T-helper 2 cell treated with Interferon-gamma antibody and Interleukin-4, amounts not matched to agents 5 μg/mL and 100 μg/mL, for 36 hours (primary cell): Measurements from ENCODE around the gene SLFN5.
"Not testable (repeated sequence)": the region's sequence is repeated elsewhere in the genome, so short reads cannot be mapped to it uniquely, and the experiment has no call there.

Source experiments
- DNase-seq: peaks from one replicate; pipeline ENCODE4 v3.0.0; 2021; ENCODE audit warnings: low spot score
- H3K27ac Mint-ChIP-seq: one replicate; pipeline ENCODE4 v1.8.0; 2021; ENCODE audit warnings: mild to moderate bottlenecking, mixed read lengths
- H3K27me3 Mint-ChIP-seq: one replicate; pipeline ENCODE4 v1.8.0; 2021; ENCODE audit warnings: low read depth, mixed read lengths
- H3K36me3 Mint-ChIP-seq: one replicate; pipeline ENCODE4 v1.8.0; 2021; ENCODE audit warnings: low read depth, mixed read lengths
- H3K4me1 Mint-ChIP-seq: one replicate; pipeline ENCODE4 v1.8.0; 2021; ENCODE audit warnings: low read depth, mixed read lengths
- H3K4me3 Mint-ChIP-seq: one replicate; pipeline ENCODE4 v1.8.0; 2022; ENCODE audit warnings: mild to moderate bottlenecking, moderate library complexity, mixed read lengths
- H3K9me3 Mint-ChIP-seq: one replicate; pipeline ENCODE4 v1.8.0; 2021; ENCODE audit warnings: mixed read lengths

The SLFN5 gene

DNA sequence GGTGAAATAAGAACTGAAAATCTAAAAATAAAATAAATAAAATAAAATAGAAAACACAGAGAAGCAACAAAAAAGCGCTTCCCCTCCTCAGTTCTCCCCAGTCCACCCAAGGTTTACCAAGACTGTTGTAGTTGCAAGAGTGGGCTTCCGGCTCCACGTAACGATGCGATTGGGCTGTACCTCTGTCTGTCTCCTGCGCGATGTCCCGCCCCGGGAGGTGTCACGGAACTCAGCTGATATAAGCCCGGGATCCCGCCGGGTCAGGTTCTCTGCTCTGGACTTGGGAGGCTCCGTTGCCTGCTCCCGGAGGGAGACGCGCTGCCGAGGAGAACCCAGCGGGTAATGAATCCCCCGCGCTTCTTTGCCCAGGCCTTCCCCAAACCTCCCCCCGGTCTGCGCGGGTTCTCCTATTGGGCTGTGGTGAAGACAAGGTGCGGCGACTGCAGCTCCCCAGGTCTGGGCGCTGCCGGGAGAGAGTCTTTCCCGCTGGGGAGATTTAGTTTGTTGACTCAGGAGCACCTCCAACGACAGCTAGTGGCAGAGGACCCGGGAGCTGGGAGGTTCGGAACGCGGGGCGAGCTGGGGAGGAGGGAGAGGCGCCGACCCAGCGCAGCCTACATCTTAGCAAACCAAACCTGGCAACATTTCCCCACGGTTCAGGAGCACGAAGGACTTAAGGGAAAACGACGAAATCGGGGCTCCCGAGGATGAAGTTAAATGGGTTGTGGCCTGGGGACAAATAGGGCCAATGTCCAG is at the start of gene SLFN5:
SLFN5 (plus strand) TSS at position 268 of the 756 bp plus-strand sequence. CDS start 15,619 bp downstream, outside the sequence.
- Mint-ChIP-seq H3K9me3 (peaks cover 3% of the 10 kb centered on the region), H3K4me1 (peaks cover 56% of the 10 kb centered on the region), H3K27ac (peak within 1 kb of the TSS; percentile 98), H3K4me3 (peak within 1 kb of the TSS; percentile 95), H3K27me3 (peaks cover 3% of the 10 kb centered on the region), H3K36me3 (peaks cover 67% of the 10 kb centered on the region)
- peak; percentile 89 for DNase-seq

DNA sequence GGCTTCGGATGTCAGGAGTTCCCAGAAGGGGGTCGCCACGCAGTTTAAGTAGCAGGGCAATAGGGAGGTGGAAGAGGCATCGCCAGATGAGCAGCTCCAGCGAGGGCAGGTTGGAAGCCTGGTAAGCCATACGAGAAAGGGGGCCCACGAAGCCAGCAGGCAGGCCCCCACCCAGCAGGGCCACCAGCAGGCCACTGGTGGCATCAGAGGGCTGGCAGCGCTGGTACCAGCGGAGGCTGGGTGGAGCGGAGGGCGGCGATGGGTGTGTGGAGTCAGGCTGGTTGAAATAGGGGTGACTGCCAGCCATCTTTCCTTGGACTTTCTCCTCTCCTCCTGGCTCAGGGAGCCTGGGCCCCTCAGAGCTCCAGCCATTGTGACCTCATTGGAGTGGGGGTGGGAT is 48.9 kb upstream of the SLFN5 start, which contains the start of gene SLC35G3:
SLC35G3 (minus strand) TSS at position 393 of the 400 bp plus-strand sequence; CDS start at position 307, 86 bp downstream.
- peaks cover 17% of the 10 kb centered on the region for H3K9me3 Mint-ChIP-seq
- not testable (repeated sequence) for DNase-seq, H3K27ac Mint-ChIP-seq, H3K4me3 Mint-ChIP-seq, H3K27me3 Mint-ChIP-seq, H3K36me3 Mint-ChIP-seq
- peaks cover 13% of the 10 kb centered on the region for H3K4me1 Mint-ChIP-seq

DNA sequence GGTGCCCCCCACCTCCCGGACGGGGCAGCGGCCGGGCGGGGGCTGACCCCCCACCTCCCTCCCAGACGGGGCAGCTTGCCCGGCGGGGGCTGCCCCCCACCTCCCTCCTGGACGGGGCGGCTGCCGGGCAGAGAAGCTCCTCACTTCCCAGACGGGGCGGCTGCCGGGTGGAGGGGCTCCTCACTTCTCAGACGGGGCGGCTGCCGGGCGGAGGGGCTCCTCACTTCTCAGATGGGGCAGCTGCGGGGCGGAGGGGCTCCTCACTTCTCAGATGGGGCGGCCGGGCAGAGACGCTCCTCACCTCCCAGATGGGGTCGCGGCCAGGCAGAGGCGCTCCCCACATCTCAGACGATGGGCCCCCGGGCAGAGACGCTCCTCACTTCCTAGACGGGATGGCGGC is 47.8 kb upstream of the SLFN5 start:
- H3K4me3 Mint-ChIP-seq, H3K4me1 Mint-ChIP-seq, H3K36me3 Mint-ChIP-seq, DNase-seq, H3K27me3 Mint-ChIP-seq, H3K27ac Mint-ChIP-seq: not testable (repeated sequence)
- H3K9me3 Mint-ChIP-seq, result peaks cover 28% of the 10 kb centered on the region

DNA sequence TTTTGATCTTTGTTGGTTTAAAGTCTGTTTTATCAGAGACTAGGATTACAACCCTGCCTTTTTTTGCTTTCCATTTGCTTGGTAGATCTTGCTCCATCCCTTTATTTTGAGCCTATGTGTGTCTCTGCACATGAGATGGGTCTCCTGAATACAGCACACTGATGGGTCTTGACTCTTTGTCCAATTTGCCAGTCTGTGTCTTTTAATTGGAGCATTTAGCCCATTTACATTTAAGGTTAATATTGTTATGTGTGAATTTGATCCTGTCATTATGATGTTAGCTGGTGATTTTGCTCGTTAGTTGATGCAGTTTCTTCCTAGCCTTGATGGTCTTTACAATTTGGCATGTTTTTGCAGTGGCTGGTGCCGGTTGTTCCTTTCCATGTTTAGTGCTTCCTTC is 40.3 kb upstream of the SLFN5 start:
- Mint-ChIP-seq H3K9me3 (peaks cover 62% of the 10 kb centered on the region), H3K36me3 (peaks cover 14% of the 10 kb centered on the region), H3K27me3 (peaks cover 17% of the 10 kb centered on the region)
- not testable (repeated sequence) for H3K4me3 Mint-ChIP-seq, DNase-seq, H3K4me1 Mint-ChIP-seq, H3K27ac Mint-ChIP-seq

DNA sequence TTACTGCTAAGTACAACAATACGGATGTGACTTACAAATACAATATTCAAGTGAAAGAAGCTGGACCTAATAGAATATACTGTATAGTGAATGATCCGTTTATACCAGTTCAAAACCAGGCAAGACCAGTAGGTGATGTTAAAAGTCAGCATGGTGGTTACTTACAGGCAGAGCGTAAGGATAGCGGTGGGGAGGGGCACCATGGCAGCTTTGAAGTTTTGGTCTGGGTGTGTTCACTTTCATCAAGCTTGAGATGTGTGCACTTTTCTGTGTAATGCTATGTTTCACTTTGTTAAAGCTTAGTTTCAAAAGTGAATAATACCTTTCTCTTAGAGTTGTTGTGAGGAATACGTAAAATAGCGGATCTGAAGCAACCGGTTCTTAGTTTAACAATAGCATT is 32.1 kb upstream of the SLFN5 start:
- Mint-ChIP-seq H3K27me3 (peaks cover 9% of the 10 kb centered on the region), H3K4me1 (peaks cover 61% of the 10 kb centered on the region), H3K9me3 (peaks cover 34% of the 10 kb centered on the region), H3K4me3 (no peak overlapping the region), H3K36me3 (peaks cover 23% of the 10 kb centered on the region), H3K27ac (peak overlapping the region; percentile 6)
- no peak for DNase-seq

DNA sequence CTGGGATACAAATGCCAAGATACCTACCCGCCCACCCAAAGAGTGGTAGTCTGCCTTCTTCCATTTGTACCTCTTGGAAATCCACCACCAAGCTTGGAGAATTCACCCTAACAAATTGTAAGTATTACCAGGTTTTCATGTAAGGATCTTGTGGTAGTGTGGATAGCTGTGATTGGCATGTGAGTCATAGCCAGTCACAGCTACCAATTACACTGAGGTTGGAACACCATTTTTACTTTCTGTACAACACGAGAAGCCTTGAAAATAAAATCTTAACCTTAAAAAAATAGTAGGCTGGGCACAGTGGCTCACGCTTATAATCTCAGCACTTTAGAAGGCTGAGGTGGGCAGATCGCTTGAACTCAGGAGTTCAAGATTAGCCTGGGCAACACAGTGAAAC is 30.2 kb upstream of the SLFN5 start:
- H3K27me3 Mint-ChIP-seq, result peaks cover under 1% of the 10 kb centered on the region
- peaks cover 68% of the 10 kb centered on the region for H3K4me1 Mint-ChIP-seq
- H3K27ac Mint-ChIP-seq, result peak overlapping the region; percentile 97
- no peak for DNase-seq
- H3K9me3 Mint-ChIP-seq, result peaks cover 26% of the 10 kb centered on the region
- H3K36me3 Mint-ChIP-seq, result peaks cover 24% of the 10 kb centered on the region
- peak overlapping the region; percentile 77 for H3K4me3 Mint-ChIP-seq

DNA sequence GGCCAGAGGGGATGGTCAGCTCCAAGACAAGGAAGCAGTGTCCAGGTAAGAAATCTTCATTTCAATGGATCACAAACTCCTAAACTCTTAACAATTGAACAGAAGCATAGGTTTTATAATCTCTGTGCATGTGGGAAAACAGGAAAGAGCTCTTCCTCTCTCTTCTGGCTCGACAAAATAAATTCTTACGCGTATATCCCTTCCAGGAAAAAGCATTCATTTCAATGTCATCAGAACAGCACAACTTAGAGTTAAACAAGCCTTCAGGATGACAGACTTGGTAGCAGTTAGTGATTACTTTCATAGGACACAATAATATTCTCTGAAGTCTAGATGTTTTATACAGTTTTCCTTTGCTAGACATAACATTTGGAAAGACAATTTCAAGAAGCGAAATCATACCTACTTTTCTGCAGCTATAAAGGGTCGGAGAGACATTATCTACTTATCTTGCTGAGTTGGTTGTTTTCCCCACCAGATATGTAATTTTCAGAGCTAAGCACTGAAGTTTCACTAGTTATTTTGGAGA is 29.4 kb upstream of the SLFN5 start:
- Mint-ChIP-seq H3K9me3 (peaks cover 23% of the 10 kb centered on the region), H3K4me1 (peaks cover 73% of the 10 kb centered on the region), H3K27me3 (no peaks in the 10 kb centered on the region), H3K4me3 (peak overlapping the region; percentile 77), H3K27ac (peak overlapping the region; percentile 97), H3K36me3 (peaks cover 27% of the 10 kb centered on the region)
- no peak for DNase-seq

DNA sequence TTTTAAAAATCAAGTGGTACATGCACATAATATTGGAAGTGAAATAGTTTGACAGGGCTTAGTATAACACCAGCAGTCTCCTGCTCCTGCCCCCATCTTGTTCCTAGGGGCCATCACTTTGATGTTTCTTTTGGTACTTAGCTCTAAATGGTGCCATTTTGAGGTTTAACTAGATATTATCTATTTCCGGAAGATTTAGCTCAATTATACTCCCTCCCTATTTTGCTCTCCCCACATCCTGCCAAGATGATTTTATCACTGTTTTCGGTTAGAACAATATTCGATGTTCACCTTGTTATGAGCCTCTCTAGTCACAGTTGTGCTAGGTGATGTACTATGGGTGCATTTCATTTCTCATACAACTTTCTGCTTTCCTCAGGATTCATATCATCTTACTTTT is 28.7 kb upstream of the SLFN5 start:
- peaks cover 32% of the 10 kb centered on the region for H3K36me3 Mint-ChIP-seq
- peak; percentile 63 for DNase-seq
- H3K9me3 Mint-ChIP-seq, result peaks cover 23% of the 10 kb centered on the region
- H3K4me1 Mint-ChIP-seq, result peaks cover 76% of the 10 kb centered on the region
- H3K27ac Mint-ChIP-seq, result peak overlapping the region; percentile 97
- H3K4me3 Mint-ChIP-seq, result peak overlapping the region; percentile 77
- H3K27me3 Mint-ChIP-seq, result no peaks in the 10 kb centered on the region

DNA sequence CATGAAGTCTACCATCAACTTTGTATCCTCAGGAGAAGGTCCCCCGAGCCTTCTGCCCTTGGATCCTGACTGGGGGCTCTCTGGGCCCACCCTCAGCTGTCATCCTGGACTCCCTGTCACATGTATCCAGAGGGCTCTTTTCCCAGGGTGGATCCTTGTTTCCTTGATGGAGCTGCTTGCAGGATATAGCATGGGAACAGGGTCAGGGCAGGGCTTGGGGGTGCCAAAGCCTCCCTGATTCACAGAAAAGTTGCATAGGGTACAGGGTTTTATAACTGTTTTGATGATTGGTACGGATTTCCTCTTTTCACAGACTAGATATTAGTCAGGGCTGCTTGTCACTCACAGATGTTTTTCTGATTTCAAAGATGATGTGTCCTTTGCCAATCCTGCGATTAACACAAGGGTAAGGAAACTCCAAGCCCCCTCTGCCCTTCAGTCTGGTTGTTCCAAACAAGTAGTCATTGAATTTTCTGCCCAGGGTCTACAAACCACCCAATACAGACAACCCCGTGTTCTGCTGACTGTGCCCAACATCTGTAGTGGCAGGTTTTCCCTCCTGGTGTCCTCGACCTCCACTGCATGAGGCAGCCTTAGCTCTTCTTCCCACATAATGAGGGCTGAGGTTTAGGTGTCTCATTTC is 28.1 kb upstream of the SLFN5 start:
- peak overlapping the region; percentile 97 for H3K27ac Mint-ChIP-seq
- peaks cover 79% of the 10 kb centered on the region for H3K4me1 Mint-ChIP-seq
- peaks cover 18% of the 10 kb centered on the region for H3K9me3 Mint-ChIP-seq
- H3K4me3 Mint-ChIP-seq, result peak overlapping the region; percentile 77
- DNase-seq, result peak; percentile 43
- H3K36me3 Mint-ChIP-seq, result peaks cover 29% of the 10 kb centered on the region
- H3K27me3 Mint-ChIP-seq, result no peaks in the 10 kb centered on the region

DNA sequence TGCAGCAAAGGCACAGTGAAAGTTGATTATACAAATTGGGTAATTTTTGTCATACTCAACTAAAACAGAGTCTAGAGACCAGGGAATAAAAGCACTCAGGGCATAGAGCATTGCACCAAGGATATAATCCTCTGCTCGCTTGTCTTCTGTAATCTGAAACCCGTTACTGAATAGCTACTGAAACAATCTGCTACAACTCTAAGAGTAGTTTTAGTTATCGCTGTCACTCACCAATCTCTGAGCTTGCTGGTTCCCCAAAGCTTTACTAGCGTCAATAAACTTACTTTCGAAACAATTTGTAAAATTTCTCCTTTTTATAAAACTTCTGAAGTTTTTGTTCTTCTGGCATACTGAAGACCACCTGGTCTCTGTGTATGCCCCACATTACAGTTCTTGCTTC is 25.8 kb upstream of the SLFN5 start:
- H3K9me3 Mint-ChIP-seq, result peaks cover 15% of the 10 kb centered on the region
- H3K36me3 Mint-ChIP-seq, result peaks cover 27% of the 10 kb centered on the region
- no peak for DNase-seq
- H3K27me3 Mint-ChIP-seq, result no peaks in the 10 kb centered on the region
- peak overlapping the region; percentile 32 for H3K27ac Mint-ChIP-seq
- peaks cover 74% of the 10 kb centered on the region for H3K4me1 Mint-ChIP-seq
- peak overlapping the region; percentile 21 for H3K4me3 Mint-ChIP-seq

DNA sequence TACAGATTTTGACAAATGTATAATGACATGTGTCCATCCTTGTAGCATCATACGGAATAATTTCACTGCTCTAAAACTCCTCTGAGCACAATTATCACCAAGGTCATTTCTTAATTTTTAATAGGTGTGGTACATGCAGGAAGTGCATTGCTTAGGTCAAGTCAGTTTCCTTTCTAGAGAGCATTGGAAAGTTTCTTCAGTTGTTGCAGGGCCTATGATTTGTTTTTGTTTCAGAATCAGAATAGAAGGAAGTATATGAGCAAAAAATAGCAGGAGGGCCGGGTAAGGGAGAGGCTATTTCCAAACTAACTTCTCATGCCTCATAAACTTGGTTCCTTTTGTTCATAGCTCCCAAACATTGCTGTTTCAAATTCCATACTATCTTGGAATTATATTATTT is 24.0 kb upstream of the SLFN5 start:
- Mint-ChIP-seq H3K4me3 (peak overlapping the region; percentile 75), H3K36me3 (peaks cover 32% of the 10 kb centered on the region), H3K4me1 (peaks cover 56% of the 10 kb centered on the region), H3K27me3 (no peaks in the 10 kb centered on the region), H3K27ac (peak overlapping the region; percentile 93), H3K9me3 (peaks cover 24% of the 10 kb centered on the region)
- no peak for DNase-seq

DNA sequence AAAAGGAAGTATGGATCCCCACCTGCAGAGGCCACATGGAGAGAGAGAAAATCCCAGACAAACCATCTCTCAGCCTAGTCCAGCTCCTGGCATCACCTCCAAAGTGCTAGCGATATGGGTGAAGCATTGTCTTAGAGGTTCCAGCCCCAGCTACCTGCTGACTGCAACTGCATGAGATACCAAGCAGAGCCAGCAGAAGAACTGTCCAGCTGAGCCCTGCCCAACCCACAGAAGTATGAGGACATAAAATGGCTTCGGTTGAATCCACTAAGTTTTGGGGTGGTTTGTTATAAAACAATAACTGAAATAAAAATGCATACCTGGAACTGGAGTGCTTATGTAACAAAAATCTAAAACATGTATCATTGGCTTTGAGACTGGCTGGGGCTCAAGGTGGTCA is 20.4 kb upstream of the SLFN5 start:
- H3K4me1 Mint-ChIP-seq, result peaks cover 33% of the 10 kb centered on the region
- DNase-seq, result no peak
- H3K9me3 Mint-ChIP-seq, result peaks cover 33% of the 10 kb centered on the region
- no peak overlapping the region for H3K4me3 Mint-ChIP-seq
- no peaks in the 10 kb centered on the region for H3K27me3 Mint-ChIP-seq
- H3K27ac Mint-ChIP-seq, result no peak overlapping the region
- peaks cover 39% of the 10 kb centered on the region for H3K36me3 Mint-ChIP-seq

DNA sequence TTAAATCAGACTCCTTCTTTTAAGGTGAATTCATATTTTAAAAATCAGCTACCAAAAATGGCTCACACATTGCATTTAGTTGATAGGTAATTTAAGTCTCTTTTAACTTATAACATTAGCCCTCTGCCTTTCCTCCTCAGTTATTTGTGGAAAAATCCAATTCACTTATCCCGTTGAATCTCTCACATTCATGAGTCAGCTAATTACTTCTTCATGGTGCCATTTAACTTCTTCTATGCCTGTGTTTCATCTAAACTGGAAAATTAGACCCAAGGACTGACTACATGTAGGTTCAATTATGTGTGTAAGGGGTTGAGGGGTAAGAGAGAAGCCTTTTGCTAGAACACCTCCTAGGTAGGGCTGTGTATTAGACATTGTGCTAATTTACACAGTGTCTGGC is 18.4 kb upstream of the SLFN5 start:
- no peak overlapping the region for H3K27ac Mint-ChIP-seq
- peaks cover 35% of the 10 kb centered on the region for H3K36me3 Mint-ChIP-seq

DNA sequence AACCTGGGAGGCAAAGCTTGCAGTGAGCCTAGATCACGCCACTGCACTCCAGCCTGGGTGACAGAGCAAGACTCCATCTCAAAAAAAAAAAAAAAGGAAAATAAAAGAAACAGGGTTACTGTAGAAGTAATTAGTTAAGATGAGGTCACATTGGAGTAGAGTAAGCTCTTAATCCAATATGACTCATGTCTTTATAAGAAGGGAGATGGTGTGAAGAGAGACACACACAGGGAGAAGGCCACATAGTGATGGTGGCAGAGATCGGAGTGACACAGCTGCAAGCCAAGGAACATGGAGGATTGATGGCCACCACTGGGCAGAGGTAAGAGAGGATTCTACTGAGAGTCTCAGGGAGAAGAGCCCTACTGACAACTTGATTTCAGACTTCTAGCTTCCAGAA is 15.3 kb upstream of the SLFN5 start:
- Mint-ChIP-seq H3K36me3 (peaks cover 39% of the 10 kb centered on the region), H3K27ac (no peak overlapping the region), H3K9me3 (peaks cover 32% of the 10 kb centered on the region), H3K4me3 (no peak overlapping the region), H3K4me1 (peaks cover 18% of the 10 kb centered on the region), H3K27me3 (no peaks in the 10 kb centered on the region)
- DNase-seq, result no peak

More for the DNA sequence above, 18.4 kb upstream of the SLFN5 start:
- no peak for DNase-seq
- no peak overlapping the region for H3K4me3 Mint-ChIP-seq
- H3K9me3 Mint-ChIP-seq, result peaks cover 36% of the 10 kb centered on the region
- peaks cover 19% of the 10 kb centered on the region for H3K4me1 Mint-ChIP-seq
- H3K27me3 Mint-ChIP-seq, result no peaks in the 10 kb centered on the region
